Cardiac muscle cell (in vitro differentiated cells and primary cell): Measurements from ENCODE around the gene CHRNA1. TPM values are rescaled to one million over a fixed set of nuclear protein-coding genes. Genes with fewer than 3 reads are reported as not detected.

ENCODE experiments used
- DNase-seq, 2 donors: peaks; one replicate each; pipeline versions ENCODE4 v3.0.0 to v3.0.0-alpha.2; 2010 to 2017; ENCODE audit warnings: low read depth in 1 of 2, low spot score in 1 of 2
- H3K27ac ChIP-seq: fragments of 200-600 bp; sonication (generic); 2 replicates; pipeline ENCODE4 v1.5.1; 2016
- H3K27me3 ChIP-seq: fragments of 200-600 bp; sonication (generic); 2 replicates; pipeline ENCODE4 v1.6.0; 2016; ENCODE audit warnings: control low read depth
- H3K36me3 ChIP-seq: fragments of 200-600 bp; sonication (generic); 2 replicates; pipeline ENCODE4 v1.5.1; 2016; ENCODE audit warnings: control low read depth
- H3K4me1 ChIP-seq: fragments of 200-600 bp; sonication (generic); 2 replicates; pipeline ENCODE4 v1.8.1; 2017; ENCODE audit warnings: low read depth, mild to moderate bottlenecking, mixed run types
- H3K4me3 ChIP-seq: fragments of 200-600 bp; sonication (generic); 2 replicates; pipeline ENCODE4 v1.5.1; 2016; ENCODE audit warnings: mild to moderate bottlenecking
- H3K9me3 ChIP-seq: fragments of 200-600 bp; sonication (generic); 2 replicates; pipeline ENCODE4 v1.5.1; 2017; ENCODE audit warnings: low read depth, mild to moderate bottlenecking, control low read depth
- polyA plus RNA-seq: library from polyadenylated mRNA; unstranded; fragments of >200 nt; fragmentation: Nextera tagmentation; extraction: Ambion mirVana; gene quantifications from 2 replicates; pipeline ENCODE4 v1.2.1, GENCODE V29; 2016
- total RNA-seq: library from RNA; depleted of rRNA; stranded (reverse); fragments of >200 nt; gene quantifications from 2 replicates; pipeline ENCODE4 v1.2.3, GENCODE V29; 2016
- TF ChIP-seq, protein P1 (sequence below): IDR thresholded peaks from 2 replicates; pipeline ENCODE4 v1.5.1; 2012; ENCODE audit warnings: low read depth, mild to moderate bottlenecking, low read length

Gene CHRNA1
- total and polyA plus RNA-seq, 2 experiments from 2014 or later, result 1.1 TPM; not detected in 1

- TF ChIP-seq, protein P1, sequence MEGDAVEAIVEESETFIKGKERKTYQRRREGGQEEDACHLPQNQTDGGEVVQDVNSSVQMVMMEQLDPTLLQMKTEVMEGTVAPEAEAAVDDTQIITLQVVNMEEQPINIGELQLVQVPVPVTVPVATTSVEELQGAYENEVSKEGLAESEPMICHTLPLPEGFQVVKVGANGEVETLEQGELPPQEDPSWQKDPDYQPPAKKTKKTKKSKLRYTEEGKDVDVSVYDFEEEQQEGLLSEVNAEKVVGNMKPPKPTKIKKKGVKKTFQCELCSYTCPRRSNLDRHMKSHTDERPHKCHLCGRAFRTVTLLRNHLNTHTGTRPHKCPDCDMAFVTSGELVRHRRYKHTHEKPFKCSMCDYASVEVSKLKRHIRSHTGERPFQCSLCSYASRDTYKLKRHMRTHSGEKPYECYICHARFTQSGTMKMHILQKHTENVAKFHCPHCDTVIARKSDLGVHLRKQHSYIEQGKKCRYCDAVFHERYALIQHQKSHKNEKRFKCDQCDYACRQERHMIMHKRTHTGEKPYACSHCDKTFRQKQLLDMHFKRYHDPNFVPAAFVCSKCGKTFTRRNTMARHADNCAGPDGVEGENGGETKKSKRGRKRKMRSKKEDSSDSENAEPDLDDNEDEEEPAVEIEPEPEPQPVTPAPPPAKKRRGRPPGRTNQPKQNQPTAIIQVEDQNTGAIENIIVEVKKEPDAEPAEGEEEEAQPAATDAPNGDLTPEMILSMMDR, result no peak
- Histone ChIP-seq H3K4me3 (no peak overlapping the region), H3K9me3 (no peaks in the 10 kb centered on the region), H3K27me3 (peaks cover 14% of the 10 kb centered on the region), H3K36me3 (no peaks in the 10 kb centered on the region), H3K4me1 (no peaks in the 10 kb centered on the region), H3K27ac (no peak overlapping the region)
- no peak for DNase-seq
These were observed 59.0 kb downstream of the CHRNA1 start for GRCh38 chr2:174705321-174705720.

DNA sequence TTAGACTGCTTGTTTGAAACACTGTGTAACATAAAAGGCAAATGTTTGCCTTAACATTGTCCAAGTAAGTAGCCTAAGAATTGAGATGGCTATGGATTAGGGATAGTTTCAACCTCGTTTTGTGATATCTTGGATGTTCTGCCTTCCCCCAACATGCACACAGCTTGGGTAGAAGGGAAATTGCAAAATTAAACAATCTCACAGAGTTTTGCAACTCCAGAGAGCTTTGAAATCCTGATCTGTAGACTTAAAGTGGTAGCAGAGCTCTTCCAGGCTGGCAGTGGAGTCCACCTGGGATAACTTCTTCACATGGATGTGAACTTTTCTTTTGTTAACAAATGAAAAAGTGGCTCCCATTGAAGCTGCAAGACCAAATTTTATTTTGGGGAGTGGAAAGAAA lies 59.6 kb downstream of the CHRNA1 start:
- no peak overlapping the region for H3K4me3 ChIP-seq
- no peaks in the 10 kb centered on the region for H3K4me1 ChIP-seq
- peak in 1 of 2 donors; percentile 31 for DNase-seq
- no peak overlapping the region for H3K27ac ChIP-seq
- H3K36me3 ChIP-seq, result no peaks in the 10 kb centered on the region
- H3K9me3 ChIP-seq, result no peaks in the 10 kb centered on the region
- H3K27me3 ChIP-seq, result peaks cover 14% of the 10 kb centered on the region
- TF ChIP-seq, protein P1, result no peak

DNA sequence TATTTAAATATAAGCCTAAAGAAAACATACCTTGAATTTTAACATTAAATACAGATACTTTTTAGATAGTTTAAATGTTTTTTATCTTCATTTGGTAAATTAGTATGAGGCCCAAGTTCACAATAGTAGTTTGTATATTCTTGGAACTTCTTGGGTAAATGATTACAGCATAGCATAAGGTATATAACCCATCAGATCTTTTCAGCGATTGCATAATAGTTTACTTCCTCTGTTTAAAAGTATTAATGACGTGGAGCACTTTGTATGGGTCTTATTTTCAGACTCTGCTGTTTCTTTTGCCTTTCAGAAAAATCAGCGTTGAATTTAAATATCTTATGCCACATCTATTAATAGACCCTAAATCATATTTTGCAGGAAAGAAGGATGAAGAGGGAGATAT lies 60.2 kb downstream of the CHRNA1 start:
- no peak overlapping the region for H3K4me3 ChIP-seq
- H3K36me3 ChIP-seq, result no peaks in the 10 kb centered on the region
- no peak for DNase-seq
- TF ChIP-seq, protein P1, result no peak
- no peaks in the 10 kb centered on the region for H3K4me1 ChIP-seq
- H3K27me3 ChIP-seq, result peaks cover 14% of the 10 kb centered on the region
- H3K27ac ChIP-seq, result no peak overlapping the region
- H3K9me3 ChIP-seq, result no peaks in the 10 kb centered on the region

GRCh38 chr2:174703430-174703829 lies 60.8 kb downstream of the CHRNA1 start:
- no peak for DNase-seq
- H3K27ac ChIP-seq, result no peak overlapping the region
- TF ChIP-seq, protein P1, result no peak
- peaks cover 14% of the 10 kb centered on the region for H3K27me3 ChIP-seq
- no peaks in the 10 kb centered on the region for H3K9me3 ChIP-seq
- H3K4me3 ChIP-seq, result no peak overlapping the region
- H3K36me3 ChIP-seq, result no peaks in the 10 kb centered on the region
- no peaks in the 10 kb centered on the region for H3K4me1 ChIP-seq

- H3K36me3 ChIP-seq, result no peaks in the 10 kb centered on the region
- H3K4me3 ChIP-seq, result no peak overlapping the region
- DNase-seq, result no peak
- peaks cover 14% of the 10 kb centered on the region for H3K27me3 ChIP-seq
- H3K9me3 ChIP-seq, result no peaks in the 10 kb centered on the region
- TF ChIP-seq, protein P1, result no peak
- no peaks in the 10 kb centered on the region for H3K4me1 ChIP-seq
- no peak overlapping the region for H3K27ac ChIP-seq
These were observed 61.7 kb downstream of the CHRNA1 start for GRCh38 chr2:174702541-174702940.
